Left lung (tissue), 10 donors: Measurements from ENCODE around the gene ATF6. TPM values are rescaled to one million over a fixed set of nuclear protein-coding genes. Genes with fewer than 3 reads are reported as not detected.

Source experiments
- ATAC-seq: fragments of 200-7000 bp; cut with Tn5 transposase; one replicate; pipeline ENCODE4 v1.9.1; 2020; ENCODE audit warnings: moderate library complexity
- DNase-seq, 4 donors: peaks; one replicate each; pipeline ENCODE4 v3.0.0-alpha.2; 2013 to 2020
- H3K27ac ChIP-seq, 2 donors: fragments of 200-600 bp; sonication (generic) in 1 of 2; one replicate each; pipeline versions ENCODE4 v1.5.0 to v1.8.0; 2020 to 2021
- H3K27me3 ChIP-seq, 2 donors: fragments of 200-600 bp; sonication (generic) in 1 of 2; one replicate each; pipeline versions ENCODE4 v1.5.0 to v1.8.0; 2020 to 2021
- H3K36me3 ChIP-seq, 2 donors: fragments of 200-600 bp; sonication (generic) in 1 of 2; one replicate each; pipeline versions ENCODE4 v1.5.0 to v1.8.0; 2020 to 2021
- H3K4me1 ChIP-seq, 2 donors: fragments of 200-600 bp; one replicate each; pipeline ENCODE4 v1.8.0; 2021
- H3K4me3 ChIP-seq, 2 donors: fragments of 200-600 bp; sonication (generic) in 1 of 2; one replicate each; pipeline versions ENCODE4 v1.5.0 to v1.8.0; 2020 to 2021; ENCODE audit warnings: mild to moderate bottlenecking in 1 of 2
- H3K9me3 ChIP-seq, 2 donors: fragments of 200-600 bp; sonication (generic) in 1 of 2; one replicate each; pipeline versions ENCODE4 v1.5.0 to v1.8.0; 2020 to 2021
- CTCF ChIP-seq, 2 donors: fragments of 200-600 bp; sonication (generic) in 1 of 2; IDR thresholded peaks; one replicate each; pipeline versions ENCODE4 v1.5.0 to v1.8.0; 2021; ENCODE audit warnings: antibody characterized with exemption in 2 of 2
- intact Hi-C, 2 donors: fragments of 100-400 bp; cut with DNase I; formaldehyde crosslinking; loops; one replicate each; pipeline versions ENCODE4 v1.11.2 to v1.14.2; 2022
- polyA plus RNA-seq, 6 donors: library from polyadenylated mRNA; unstranded; fragments of 120-200 nt; gene quantifications; one replicate each; pipeline ENCODE4 v1.2.1, GENCODE V29; 2013; ENCODE audit not compliant: insufficient read length in 6 of 6
- total RNA-seq, 2 donors: library from RNA; stranded (reverse); fragmentation: NEBNext Ultra II Directional; extraction: Animal tissue kit (Norgen Biotek cat#: 25700); gene quantifications; one replicate each; pipeline ENCODE4 v1.2.1, GENCODE V29; 2021
- donor health status: DM: no; HTN: yes; CAD: no.
- donor health status: DM: no; HTN: no; CAD: no.

ATF6 gene
- total and polyA plus RNA-seq, 8 donors, result 26.3 to 32.6 (median 29.5) TPM

DNA sequence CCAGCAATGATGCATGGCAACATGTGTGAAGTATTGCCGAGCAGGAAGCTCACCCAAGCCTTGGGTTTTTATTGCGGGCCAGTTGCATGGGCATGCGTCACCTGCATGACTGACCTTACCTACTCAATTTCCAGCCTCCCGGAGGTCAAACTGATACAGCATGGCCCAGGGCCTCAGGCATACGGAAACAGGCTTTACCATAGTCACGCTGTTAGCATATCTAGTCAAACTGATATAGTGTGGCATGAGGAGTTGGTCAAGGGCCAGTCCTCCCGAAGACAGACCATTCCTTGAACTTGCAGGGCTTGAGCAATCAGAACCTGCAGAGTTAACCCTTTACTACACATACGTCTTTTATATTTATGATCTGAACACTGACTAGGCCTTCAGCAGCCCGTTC lies 22.9 kb upstream of the ATF6 start:
- Histone ChIP-seq H3K27me3 (no peaks in the 10 kb centered on the region), H3K9me3 (no peaks in the 10 kb centered on the region), H3K36me3 (no peaks in the 10 kb centered on the region), H3K4me1 (peaks cover 0 to 34% of the 10 kb centered on the region in 2 donors), H3K27ac (no peak overlapping the region), H3K4me3 (no peak overlapping the region)
- DNase-seq (no peak), ATAC-seq (no peak)
- intact Hi-C loops, result loop anchor here in 1 of 2 donors (10.0 kb wide), 1 partner anchor 258 kb away; no protein-coding TSS in a partner anchor
- TF ChIP-seq CTCF (IDR thresholded peaks at IDR 0.05), result no peak

DNA sequence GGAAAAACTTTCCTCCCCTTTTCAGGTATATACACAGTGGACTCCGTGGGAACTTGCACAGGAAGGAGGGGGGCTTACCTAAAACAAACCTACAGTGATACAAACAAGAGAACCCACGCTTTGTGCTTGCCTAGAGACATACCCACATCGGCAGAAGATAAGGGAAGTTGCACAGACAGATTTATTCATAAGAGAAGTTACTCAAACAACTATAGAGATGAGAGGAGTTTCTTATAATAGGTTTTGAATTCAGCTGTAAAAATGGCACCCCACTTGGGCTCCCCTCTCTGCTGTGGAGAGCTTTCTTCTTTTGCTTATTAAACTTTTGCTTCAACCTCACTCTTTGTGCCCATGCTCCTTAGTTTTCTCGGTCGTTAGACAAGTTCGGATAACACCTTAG lies 18.3 kb upstream of the ATF6 start:
- intact Hi-C loops, result loop anchor here in 1 of 2 donors (10.0 kb wide), 1 partner anchor 263 kb away; no protein-coding TSS in a partner anchor
- Histone ChIP-seq H3K27ac (no peak overlapping the region), H3K4me1 (peaks cover 10 to 23% of the 10 kb centered on the region in 2 donors), H3K4me3 (no peak overlapping the region), H3K27me3 (no peaks in the 10 kb centered on the region), H3K9me3 (no peaks in the 10 kb centered on the region), H3K36me3 (peaks cover 0 to 17% of the 10 kb centered on the region in 2 donors)
- ATAC-seq (no peak), DNase-seq (no peak)
- no peak for TF ChIP-seq CTCF (IDR thresholded peaks at IDR 0.05)

DNA sequence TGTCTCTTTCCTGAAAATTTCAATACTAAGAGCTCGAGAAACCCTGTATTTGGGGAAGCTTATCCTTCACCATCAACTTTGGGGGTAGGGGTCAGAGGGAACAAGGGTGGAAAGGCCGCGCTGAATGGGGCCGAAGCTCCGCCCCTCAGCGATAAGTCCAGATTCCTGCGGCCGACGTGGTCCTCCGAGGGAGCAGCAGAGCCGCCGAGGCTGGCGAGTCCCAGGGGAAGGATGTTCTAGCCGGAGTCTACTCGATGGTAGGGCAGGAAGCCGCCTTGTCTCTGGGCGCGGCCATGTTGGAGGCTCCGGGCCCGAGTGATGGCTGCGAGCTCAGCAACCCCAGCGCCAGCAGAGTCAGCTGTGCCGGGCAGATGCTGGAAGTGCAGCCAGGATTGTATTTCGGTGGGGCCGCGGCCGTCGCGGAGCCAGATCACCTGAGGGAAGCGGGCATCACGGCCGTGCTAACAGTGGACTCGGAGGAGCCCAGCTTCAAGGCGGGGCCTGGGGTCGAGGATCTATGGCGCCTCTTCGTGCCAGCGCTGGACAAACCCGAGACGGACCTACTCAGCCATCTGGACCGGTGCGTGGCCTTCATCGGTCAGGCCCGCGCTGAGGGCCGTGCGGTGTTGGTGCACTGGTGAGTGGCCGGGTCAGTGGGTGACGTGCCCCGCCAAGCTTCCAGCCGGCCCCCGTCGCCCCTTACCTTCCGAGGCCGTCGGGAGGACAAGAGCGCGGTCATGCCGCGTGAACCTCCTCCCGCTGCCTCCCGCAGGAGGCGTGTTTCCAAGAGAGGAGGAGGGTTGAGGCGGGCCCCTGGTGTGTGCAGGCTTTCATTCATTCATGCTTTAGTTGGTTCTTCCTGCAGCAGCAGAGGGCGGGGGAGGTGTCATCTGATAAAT lies 16.4 kb upstream of the ATF6 start, which contains the start of gene DUSP12:
Gene DUSP12 (plus strand): TSS at position 278 of the 899 bp plus-strand sequence. CDS start 16 bp downstream, at position 294.
- peaks cover 10 to 26% of the 10 kb centered on the region in 2 donors for H3K4me1 ChIP-seq
- intact Hi-C loops, result loop anchor here in 1 of 2 donors (10.0 kb wide), 1 partner anchor 265 kb away; no protein-coding TSS in a partner anchor

GRCh38 chr1:161763522-161764098 lies 2.5 kb upstream of the ATF6 start:
- DNase-seq (peak in 1 of 4 donors; percentile 19), ATAC-seq (no peak)
- Histone ChIP-seq H3K4me3 (no peak overlapping the region), H3K27me3 (no peaks in the 10 kb centered on the region), H3K36me3 (peaks cover 0 to 10% of the 10 kb centered on the region in 2 donors), H3K9me3 (no peaks in the 10 kb centered on the region), H3K4me1 (peaks cover 9 to 19% of the 10 kb centered on the region in 2 donors), H3K27ac (no peak overlapping the region)
- intact Hi-C loops, result no loop called here
- TF ChIP-seq CTCF (IDR thresholded peaks at IDR 0.05), result peak; percentile 27 to 33

More for the DNA sequence above, 16.4 kb upstream of the ATF6 start, which contains the start of gene DUSP12:
- H3K36me3 ChIP-seq, result peaks cover 0 to 37% of the 10 kb centered on the region in 2 donors
- H3K4me3 ChIP-seq, result peak within 1 kb of the TSS; percentile 64 to 95
- no peaks in the 10 kb centered on the region for H3K27me3 ChIP-seq
- DNase-seq, result peak; percentile 87 to 98 (median 94)
- H3K27ac ChIP-seq, result peak within 1 kb of the TSS; percentile 88 to 90
- TF ChIP-seq CTCF (IDR thresholded peaks at IDR 0.05), result no peak
- H3K9me3 ChIP-seq, result no peaks in the 10 kb centered on the region
- peak; percentile 100 for ATAC-seq

GRCh38 chr1:161768461-161768860 lies 2.3 kb downstream of the ATF6 start:
- Histone ChIP-seq H3K27ac (no peak overlapping the region), H3K4me1 (peaks cover 13 to 66% of the 10 kb centered on the region in 2 donors), H3K27me3 (no peaks in the 10 kb centered on the region), H3K36me3 (no peaks in the 10 kb centered on the region), H3K9me3 (no peaks in the 10 kb centered on the region), H3K4me3 (no peak overlapping the region)
- no peak for TF ChIP-seq CTCF (IDR thresholded peaks at IDR 0.05)
- intact Hi-C loops, result no loop called here
- DNase-seq, result no peak
- ATAC-seq, result no peak
